NCI-H1048 (cell line): ENCODE data around the gene KDM6A.
"Not testable (repeated sequence)": the region's sequence is repeated elsewhere in the genome, so short reads cannot be mapped to it uniquely, and the experiment has no call there.

Source experiments
- DNase-seq: peaks from one replicate; lab custom pipeline; 2025; lab: John Stamatoyannopoulos, UW

KDM6A gene

DNA sequence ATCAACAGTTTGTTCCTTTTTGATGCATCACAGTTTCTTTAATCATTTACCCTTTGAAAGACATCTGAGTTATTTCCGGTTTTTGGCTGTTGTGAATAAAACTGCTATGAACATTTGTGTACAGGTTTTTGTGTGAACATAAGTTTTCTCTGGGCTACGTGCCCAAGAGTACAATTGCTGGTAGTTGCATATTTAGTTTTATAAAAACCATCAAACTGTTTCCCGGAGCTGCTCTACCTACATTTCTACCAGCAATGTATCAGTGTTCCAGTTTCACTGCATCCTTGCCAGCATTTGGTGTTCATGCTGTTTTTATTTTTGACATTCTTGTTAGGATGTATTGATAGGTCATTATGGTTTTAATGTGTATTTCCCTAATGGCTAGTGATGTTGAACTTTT lies 17.3 kb downstream of the KDM6A start:
- no peak for DNase-seq

DNA sequence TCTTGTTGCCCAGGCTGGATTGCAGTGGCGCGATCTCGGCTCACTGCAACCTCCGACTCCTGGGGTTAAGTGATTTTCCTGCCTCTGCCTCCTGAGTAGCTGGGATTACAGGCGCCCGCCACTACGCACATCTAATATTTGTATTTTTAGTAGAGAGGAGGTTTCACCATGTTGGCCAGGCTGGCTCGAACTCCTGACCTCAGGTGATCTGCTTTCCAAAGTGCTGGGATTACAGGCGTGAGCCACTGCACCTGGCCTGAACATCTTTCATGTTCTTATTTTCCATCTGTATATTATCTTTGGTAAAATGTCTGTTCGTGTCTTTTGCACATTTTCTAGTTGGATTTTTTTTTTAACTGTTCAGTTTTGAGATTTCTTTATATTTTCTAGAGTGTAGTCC lies 17.7 kb downstream of the KDM6A start:
- not testable (repeated sequence) for DNase-seq

DNA sequence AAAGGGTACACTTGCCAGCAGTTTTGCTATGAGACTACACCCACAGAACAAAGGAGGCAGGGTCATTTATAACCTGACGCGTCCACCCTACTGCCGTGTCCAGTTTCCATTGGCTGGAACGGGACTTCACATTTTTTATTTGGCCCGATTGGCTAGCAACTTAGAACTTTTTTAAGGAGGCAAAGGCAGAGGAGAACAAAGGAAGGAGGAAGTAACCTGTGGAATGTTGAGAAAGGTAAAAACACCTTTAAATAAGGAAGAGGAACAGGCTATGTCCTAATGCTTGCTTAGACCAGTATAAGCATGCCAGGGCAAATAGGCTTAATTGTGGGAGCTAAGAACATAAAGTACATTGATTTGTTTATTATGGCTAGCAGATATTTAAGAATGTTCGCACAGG lies 18.7 kb downstream of the KDM6A start:
- no peak for DNase-seq

DNA sequence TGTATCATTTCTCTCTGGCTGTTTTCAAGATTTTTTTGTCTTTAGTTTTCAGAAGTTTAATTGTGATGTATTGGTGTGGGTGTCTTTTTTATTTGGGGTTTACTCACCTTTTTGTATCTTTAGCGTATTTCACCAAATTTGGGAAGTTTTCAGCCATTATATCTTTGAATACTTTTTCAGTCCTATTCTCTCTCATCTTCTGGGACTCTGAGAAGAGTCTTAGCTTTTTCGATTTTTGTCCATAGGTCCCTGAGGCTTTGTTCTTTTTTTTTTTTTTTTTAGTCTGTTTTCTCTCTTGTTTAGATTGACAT lies 23.8 kb downstream of the KDM6A start:
- DNase-seq: no peak

DNA sequence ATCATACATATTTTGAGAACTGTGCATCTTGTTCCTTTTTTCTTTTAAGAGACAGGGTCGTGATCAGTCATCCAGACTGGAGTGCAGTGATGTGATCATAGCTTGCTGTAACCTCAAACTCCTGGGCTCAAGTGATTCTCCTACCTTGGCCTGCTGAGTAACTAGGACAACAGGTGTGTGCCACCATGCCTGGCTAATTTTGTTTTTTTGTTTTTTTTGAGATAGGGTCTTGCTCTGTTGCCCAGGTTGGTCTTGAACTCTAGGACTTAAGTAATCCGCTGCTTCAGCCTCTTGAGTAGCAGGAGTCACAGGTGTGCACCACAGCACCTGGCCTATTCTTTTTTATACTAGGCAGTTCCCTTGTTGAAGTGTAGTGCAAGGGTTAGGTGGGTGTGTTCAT lies 24.6 kb downstream of the KDM6A start:
- no peak for DNase-seq

DNA sequence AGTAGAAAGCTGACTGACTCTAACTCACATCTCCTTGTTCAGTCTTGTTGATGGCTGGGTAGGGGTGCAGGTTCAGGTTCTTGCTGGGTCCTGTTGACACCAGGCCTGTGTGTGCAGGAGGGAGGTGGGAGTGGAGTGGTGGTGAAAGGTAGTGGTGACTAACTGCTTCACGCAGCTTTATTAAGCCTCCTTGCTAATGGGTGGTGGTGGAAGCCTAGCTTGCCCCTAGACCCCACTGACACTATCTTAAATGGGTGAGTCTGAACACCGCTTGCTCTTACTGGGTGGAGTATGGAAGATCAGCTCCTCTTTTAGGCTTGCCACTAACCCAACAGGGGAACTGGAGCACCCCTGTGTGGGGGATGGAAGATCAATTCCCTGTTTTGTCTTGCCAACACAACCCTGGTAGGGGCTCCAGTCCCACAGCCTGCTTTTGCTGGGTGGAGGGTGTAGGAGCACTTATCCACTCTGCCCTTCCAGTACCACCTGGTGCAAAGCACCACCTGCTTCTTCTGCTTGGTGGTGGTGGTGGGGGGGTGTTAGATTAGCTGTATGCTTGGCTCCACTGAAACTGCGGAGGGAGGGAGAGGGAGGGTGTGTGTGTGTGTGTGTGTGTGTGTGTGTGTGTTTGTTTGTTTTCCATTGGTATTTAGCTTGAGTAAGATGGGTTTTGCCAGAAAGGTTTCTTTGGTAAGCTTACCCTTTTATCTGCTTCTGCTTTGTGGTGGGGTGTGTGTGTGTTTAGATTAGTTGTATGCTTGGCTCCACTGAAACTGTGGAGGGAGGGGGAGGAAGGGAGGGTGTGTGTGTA lies 25.6 kb downstream of the KDM6A start:
- no peak for DNase-seq

DNA sequence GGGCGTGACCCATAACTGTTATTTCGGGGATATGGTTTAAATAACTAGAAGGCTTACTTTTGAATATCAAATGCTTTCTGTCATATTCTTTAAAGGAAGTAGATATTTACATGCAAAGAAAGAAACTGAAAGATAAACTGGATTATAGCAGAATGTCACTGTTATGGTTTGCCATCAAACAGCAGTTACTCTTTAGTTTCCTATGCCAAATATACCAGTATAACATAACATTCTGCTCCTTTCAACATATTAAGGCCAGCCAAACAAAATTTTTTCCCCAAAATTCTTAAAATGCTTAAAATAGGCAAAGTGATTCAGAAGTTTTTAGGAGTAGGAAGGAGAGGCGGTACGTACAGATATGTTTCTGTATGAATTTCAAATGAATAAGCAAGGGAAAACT lies 27.0 kb downstream of the KDM6A start:
- no peak for DNase-seq

DNA sequence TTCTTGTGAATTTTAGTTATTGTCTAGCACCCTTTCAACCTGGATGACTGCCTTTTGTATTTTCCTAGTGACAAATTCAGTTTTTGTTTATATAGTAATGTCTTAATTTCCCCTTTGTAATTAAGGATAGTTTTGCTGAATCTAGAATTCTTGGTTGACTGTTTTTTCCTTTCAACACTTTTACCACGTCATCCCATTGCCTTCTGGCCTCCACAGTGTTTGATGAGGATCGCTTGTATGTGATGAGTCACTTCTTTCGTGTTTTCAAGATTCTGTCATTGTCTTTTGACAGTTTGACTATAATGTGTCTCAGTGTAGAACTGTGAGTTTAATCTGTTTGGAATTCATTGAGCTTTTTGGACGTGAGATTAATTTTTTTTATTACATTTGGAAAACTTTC lies 30.1 kb downstream of the KDM6A start:
- DNase-seq: no peak

DNA sequence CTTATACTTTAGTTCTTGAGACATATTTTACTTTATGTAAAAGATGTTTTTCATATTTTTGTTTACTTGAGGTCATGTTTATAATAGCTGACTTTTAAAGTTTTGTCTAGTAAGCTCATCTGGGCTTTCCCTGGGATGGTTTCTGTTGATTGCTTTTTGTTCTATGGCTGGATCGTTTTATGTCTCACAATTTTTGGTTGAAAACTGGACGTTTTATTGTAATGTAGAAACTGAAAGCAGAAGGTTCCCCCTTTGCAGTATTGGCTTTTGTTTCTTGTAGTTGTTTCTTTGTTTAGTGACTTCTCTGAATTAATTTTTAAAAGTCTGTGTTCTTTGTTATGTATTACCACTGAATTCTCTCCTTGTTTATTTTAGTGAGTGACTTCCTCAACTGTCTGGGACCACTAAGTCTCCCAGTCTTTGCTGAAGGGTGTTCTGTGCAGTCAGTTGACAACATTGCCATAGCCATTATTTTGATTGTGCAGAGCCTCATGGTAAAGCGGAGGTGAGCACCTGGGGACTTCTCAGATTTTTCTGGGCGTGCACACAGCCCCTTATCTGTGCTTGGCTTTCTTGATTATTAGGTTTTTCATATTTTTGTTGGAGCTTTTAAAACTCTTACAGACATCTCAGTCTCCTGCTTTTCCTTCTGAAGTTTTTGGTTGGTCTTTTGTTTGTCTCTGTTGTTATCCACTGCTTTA lies 31.0 kb downstream of the KDM6A start:
- DNase-seq: no peak

DNA sequence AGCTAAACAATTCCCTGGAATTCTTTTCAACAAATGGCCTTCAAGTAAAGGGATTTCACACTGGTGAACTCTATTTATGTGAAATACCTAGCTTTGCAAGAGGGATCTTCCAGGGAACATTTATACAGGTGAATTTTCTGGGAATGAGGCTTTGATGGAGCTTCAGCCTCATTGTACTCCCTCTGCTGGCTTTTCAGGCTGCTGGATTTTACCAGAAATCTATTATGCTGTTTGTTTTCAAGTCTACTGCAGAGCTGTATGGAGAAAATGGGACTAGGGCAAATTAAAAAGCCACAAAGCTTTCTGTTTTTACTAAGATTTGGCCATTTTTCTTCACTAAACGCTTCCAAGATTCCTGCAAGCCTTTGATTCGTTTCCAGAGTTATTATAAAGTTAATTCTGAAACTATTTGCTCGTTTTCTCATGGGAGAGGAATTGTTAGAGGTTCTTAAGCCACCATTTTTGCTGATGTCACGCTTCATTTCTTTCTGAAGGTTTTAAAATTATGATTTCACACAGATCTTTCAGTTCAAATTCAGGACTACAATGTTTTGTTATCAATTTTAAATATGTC lies 31.6 kb downstream of the KDM6A start:
- no peak for DNase-seq

DNA sequence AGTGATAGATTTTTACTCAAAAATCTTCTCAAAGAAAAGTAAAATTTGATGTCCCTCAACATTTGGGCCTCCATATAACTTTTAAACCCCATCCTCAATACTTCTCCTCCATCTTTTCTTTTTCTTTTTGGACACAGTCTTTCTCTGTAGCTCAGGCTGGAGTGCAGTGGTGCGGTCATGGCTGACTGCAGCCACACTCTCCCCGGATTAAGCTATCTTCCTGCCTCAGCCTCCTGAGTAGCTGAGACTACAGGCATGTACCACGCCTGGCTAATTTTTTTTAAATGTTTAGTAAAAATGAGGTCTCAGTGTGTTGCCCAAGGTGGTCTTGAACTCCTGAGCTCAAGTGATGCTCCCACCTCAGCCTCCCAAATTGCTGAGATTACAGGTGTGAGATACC lies 33.1 kb downstream of the KDM6A start:
- no peak for DNase-seq

DNA sequence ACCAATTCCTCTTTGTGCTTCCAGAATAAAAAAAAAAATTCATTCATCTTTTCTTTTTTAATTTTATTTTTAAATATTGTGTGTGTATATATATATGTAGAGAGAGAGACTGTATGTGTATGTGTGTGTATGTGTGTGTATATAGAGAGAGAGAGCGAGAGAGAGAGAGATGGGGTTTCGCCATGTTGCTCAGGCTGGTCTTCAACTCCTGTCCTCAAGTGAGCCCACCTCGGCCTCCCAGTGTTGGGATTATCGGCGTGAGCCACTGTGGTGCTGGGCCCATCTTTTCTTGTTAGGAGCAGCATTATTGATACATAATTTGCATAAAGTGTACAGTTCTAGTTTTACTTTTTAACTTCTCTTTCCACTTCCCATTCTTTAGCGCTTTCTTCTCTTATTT lies 33.6 kb downstream of the KDM6A start:
- DNase-seq: no peak

DNA sequence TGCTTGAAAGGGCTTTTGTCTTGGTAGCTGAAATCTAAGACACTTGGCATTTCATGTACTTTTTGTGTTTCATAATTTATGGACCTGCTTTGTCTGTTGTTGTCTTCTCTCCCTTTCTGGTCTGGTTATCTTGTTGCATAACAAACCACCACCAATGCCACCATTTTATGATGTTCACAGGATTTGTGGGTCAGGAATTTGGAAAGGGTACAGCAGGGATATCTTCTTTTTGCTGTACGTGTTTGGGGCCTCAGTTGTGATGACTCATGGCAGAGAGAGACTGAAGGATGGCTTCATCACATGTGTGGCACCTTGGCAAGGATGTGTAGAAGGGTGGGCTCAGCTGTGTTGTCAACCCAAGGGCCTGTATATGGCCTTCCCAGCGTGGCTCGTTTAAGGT lies 35.2 kb downstream of the KDM6A start:
- DNase-seq: no peak

DNA sequence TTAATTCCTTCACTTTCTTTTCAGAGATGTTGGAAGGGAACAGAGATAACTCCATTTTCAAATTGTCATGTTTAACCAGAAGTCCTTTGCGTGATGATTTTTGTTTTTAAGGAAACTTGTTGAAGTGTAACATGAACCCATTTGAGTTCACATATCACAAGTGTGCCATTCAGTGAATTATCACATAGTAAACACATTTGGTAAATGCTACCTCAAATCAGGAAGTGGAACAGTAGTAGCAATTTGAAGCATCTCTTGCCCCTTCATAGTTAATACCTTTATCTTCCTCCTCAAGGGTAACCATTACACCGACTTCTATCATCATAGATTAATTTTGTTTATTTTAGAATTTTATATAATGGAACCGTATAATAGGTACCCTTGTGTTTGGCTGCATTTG lies 35.8 kb downstream of the KDM6A start:
- no peak for DNase-seq

DNA sequence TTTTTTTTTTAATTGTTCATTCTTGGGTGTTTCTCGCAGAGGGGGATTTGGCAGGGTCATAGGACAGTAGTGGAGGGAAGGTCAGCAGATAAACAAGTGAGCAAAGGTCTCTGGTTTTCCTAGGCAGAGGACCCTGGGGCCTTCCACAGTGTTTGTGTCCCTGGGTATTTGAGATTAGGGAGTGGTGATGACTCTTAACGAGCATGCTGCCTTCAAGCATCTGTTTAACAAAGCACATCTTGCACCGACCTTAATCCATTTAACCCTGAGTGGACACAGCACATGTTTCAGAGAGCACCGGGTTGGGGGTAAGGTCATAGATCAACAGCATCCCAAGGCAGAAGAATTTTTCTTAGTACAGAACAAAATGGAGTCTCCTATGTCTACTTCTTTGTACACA lies 37.5 kb downstream of the KDM6A start:
- DNase-seq: not testable (repeated sequence)

DNA sequence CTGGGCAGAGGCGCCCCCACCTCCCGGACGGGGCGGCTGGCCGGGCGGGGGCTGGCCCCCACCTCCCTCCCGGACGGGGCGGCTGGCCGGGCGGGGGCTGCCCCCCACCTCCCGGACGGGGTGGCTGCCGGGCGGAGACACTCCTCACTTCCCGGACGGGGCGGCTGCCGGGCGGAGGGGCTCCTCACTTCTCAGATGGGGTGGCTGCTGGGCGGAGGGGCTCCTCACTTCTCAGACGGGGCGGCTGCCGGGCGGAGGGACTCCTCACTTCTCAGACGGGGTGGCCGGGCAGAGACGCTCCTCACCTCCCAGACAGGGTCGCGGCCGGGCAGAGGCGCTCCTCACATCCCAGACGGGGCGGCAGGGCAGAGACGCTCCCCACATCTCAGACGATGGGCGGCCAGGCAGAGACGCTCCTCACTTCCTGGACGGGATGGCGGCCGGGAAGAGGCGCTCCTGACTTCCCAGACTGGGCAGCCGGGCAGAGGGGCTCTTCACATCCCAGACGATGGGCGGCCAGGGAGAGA lies 38.1 kb downstream of the KDM6A start:
- DNase-seq: not testable (repeated sequence)

DNA sequence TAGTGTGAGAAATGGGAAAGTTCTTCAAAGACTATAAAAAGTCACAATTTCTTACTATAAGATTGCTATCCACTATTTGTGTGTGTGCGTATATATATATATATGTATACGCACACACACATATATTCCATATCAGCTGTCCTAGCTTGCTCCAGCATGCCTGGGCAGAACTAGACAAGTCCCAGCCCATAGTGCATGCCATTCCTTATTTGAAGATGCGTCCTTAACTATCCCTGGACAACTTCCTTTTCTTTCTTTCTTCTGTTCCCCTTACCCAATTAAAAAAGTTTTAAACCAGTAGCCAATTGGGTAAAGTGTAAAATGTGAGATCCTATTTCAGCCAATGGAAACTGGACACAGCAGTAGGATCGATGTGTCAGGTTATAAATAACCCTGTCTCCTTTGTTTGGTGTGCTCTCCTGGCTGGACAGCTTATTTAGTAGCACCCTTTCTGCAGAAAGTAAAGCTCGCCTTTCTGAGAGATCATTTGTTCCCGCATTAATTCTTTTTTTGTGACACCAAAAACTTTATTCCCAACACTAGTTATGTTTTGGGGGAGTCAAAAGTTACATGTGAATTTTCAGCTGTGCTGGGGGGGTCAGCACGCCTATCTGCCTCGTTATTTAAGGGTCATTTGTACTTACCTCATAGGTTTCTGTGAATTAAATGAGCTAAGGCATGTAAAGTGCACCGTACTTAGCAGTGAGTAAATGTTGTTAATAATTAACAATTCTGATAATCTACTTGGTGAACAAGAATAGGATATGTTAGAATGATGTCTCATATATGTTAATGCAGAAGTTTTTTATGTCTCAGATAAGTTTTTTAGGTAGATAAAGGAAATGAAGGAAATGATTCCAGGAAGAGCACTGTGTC lies 40.9 kb downstream of the KDM6A start:
- no peak for DNase-seq

DNA sequence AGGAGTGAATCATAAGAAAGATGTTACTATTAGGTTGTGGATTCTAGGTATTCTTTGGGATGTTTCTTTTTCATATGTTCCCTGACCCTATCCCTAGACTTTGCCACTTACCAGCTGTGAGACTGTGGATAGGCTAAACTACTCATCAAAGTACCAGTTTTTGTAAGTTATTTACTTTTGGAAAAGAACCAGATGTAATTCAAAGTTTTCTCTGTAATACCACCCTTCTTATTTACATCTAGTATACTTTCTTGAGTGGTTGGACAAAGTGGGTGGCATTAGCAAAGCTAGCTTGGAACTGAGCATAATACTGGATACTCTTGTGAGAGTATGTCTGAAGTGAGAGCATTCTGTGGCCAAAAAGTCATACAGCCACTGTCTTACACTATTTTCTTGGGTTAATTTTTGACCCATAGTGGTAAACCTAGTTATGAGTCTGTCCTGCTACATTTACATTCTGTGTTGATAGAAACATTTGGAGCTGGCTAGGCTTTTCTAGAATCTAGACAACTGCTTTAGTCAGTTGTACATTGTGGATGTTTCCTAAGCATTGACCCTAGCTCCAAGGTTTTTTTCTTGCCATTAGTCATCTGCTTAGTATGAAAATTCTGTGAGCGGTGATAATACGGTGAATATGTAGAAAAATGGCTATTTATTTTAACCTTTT lies 41.7 kb downstream of the KDM6A start:
- no peak for DNase-seq

DNA sequence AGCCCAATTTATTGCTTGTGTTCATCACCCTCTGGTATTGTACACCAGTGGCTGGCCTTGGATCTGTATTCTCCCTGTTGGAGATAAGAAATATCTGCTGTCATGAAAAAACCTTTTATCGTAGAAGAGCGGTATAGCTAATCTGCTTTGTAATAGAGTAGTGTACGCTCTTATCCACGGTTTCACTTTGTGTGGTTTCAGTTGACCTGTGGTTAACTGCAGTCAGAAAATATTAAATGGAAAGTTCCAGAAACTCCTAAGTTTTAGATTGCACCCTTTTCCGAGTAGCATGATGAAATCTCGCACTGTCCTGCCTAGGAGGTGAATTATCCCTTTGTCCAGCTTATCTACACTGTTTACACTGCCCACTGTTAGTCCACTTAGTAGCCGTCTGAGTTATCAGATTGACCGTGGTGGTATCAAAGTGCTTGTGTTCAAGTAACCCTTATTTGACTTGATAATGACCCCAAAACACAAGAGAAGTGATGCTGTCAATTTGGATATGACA lies 42.4 kb downstream of the KDM6A start:
- no peak for DNase-seq

DNA sequence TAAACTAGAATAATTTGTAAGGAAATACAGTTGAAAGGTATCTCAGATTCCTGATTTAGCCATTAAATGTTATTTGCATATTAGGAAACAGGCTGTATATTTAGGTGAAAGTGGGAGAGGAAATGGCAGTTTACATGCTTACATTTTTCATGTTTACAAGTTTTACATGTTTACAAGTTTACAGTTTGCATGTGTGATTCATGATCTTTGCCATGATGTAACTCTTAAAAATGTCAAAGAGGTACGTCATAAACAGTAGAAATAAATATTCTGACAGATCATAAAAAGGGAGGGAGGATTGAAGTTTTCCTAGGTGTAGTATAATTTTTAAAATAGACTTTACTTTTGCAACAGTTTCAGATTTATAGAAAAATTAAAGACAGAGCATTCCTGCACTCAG lies 45.7 kb downstream of the KDM6A start:
- no peak for DNase-seq

DNA sequence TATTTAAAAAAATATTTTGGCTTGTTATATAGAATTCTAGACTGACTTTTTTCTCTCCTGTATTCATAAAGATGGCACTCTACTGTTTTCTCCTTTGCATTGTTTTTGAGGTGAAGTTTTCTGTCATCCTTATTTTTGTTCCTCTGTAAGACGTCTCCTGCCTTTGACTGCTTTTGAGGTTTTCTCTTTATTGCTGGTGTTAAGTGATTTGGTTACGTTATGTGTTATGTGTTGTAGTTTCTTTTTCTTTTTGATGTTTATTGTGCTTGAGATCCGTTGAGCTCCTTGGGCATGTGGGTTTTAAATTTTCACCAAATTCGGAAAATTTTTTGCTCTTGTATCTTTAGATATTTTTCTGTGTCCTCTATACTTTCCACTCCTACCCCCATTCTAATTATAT lies 50.0 kb downstream of the KDM6A start:
- no peak for DNase-seq

DNA sequence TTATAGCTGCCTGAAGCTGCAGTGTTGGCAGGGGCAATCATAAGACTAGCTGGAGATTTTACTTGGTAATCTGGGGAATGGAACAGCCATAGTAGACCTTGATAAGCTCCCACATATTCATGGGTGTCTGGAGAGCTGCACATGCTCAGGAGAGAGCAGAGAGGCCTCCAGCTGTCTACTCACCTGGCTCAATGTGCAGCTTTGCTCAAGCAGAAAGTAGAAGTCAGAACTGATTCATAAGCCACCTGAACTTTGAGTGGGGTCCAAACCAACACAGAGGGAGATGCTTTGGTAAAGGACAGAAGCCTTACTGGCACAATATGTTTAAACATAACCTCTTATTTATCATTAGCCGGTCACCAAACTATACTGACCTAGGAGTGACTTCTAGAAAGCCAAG lies 54.4 kb downstream of the KDM6A start:
- DNase-seq: no peak
